KOPT-K1 (cell line): Measurements from ENCODE around the gene SPRED2.

Experiments used
- H3K27ac ChIP-seq: fragments of 200-600 bp; sonication (generic); 2 replicates; pipeline ENCODE4 v1.5.1; 2016; ENCODE audit warnings: antibody characterized with exemption, mild to moderate bottlenecking, low read depth, low read length; ENCODE audit not compliant: poor library complexity, severe bottlenecking
- H3K36me3 ChIP-seq: fragments of 200-600 bp; sonication (generic); 2 replicates; pipeline ENCODE4 v1.5.1; 2017; ENCODE audit warnings: antibody characterized with exemption, mild to moderate bottlenecking, low read length, moderate library complexity; ENCODE audit not compliant: insufficient read depth
- H3K9me3 ChIP-seq: fragments of 200-600 bp; sonication (generic); 2 replicates; pipeline ENCODE4 v1.5.1; 2017; ENCODE audit warnings: antibody characterized with exemption, low read length, mild to moderate bottlenecking; ENCODE audit not compliant: insufficient read depth, poor library complexity, severe bottlenecking

Gene SPRED2

DNA sequence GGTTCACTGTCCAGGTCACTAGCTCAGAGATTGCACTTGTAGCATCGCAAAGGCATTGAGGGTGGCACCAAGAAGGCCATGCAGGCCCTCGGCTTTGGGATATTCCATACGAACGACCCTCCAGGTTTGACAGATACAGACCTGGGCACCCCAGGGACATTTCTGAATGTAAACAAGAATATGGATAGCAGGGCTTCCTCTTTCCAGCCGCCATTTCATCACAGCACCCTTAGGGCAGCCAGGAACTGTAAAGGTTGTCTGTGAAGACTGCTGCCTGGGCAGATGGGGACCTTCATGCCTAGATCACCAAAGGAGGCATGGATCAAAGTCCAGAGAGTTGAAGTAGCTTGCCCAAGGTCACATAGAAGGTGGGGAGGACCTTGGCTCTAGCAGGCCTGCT is 134.3 kb downstream of the SPRED2 start:
- H3K36me3 ChIP-seq: no peaks in the 10 kb centered on the region

DNA sequence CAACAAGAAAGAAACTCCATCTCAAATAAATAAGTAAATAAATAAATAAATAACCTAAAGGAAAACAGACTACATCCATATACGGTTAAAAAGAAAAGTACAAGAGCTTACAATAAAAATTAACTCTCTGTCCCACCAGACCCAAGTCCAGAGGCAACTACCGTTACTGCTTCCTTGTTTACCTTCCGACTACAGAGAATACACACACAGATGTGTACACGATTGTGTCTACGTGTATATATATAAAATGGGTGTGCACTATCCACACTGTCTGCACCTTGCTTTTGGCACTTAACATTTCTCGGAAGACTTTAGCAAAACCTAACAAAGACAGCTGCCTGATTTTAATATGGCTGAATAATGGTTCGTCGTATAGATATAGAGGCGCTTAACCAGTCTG is 134.9 kb downstream of the SPRED2 start:
- Histone ChIP-seq H3K36me3 (no peaks in the 10 kb centered on the region), H3K27ac (no peak overlapping the region)

More for the DNA sequence above, 134.3 kb downstream of the SPRED2 start:
- H3K27ac ChIP-seq: no peak overlapping the region
- no peaks in the 10 kb centered on the region for H3K9me3 ChIP-seq

DNA sequence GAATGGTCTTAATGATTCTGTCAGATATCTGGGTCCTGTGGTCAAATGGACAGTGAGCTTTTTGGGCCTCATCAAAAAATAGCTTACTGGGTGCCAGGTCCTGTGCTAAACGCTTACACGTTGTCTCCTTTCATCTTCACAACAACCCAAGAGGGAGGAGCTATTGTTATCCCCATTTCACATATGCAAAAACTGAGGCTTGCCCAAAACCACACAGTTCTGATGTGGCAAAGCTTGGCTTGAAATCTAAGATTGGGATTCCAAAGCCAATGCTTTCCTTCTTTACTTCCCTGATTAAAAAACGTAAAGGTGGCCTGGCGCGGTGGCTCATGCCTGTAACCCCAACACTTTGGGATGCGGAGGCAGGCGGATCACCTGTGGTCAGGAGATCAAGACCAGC is 135.4 kb downstream of the SPRED2 start:
- Histone ChIP-seq H3K27ac (no peak overlapping the region), H3K36me3 (no peaks in the 10 kb centered on the region), H3K9me3 (no peaks in the 10 kb centered on the region)

More for the DNA sequence above, 134.9 kb downstream of the SPRED2 start:
- H3K9me3 ChIP-seq: no peaks in the 10 kb centered on the region

- Histone ChIP-seq H3K9me3 (no peaks in the 10 kb centered on the region), H3K27ac (no peak overlapping the region), H3K36me3 (no peaks in the 10 kb centered on the region)
Observed at GRCh38 chr2:65294701-65295100, 137.7 kb downstream of the SPRED2 start.

- no peaks in the 10 kb centered on the region for H3K36me3 ChIP-seq
- no peak overlapping the region for H3K27ac ChIP-seq
- H3K9me3 ChIP-seq: no peaks in the 10 kb centered on the region
Observed at GRCh38 chr2:65294136-65294535, 138.3 kb downstream of the SPRED2 start.

GRCh38 chr2:65293376-65293775 is 139.0 kb downstream of the SPRED2 start:
- Histone ChIP-seq H3K9me3 (no peaks in the 10 kb centered on the region), H3K27ac (no peak overlapping the region), H3K36me3 (no peaks in the 10 kb centered on the region)

- H3K27ac ChIP-seq: no peak overlapping the region
- no peaks in the 10 kb centered on the region for H3K36me3 ChIP-seq
- no peaks in the 10 kb centered on the region for H3K9me3 ChIP-seq
Observed at GRCh38 chr2:65292461-65293011, 139.9 kb downstream of the SPRED2 start.

DNA sequence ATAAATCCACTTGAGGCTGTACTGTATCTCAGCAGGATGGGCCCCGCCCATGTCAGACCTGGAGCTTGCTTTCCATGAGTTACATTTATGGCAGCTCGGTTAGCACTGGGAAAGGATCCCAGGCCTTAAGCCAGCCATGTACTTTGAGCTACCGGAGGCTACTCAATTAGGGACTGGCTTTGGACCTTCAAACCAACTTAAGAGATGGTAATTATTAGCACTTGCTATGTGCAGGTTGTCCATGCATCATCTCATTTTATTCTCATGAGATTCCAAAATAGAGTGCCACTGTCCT is 140.3 kb downstream of the SPRED2 start:
- H3K27ac ChIP-seq: no peak overlapping the region
- no peaks in the 10 kb centered on the region for H3K9me3 ChIP-seq
- H3K36me3 ChIP-seq: no peaks in the 10 kb centered on the region

- H3K36me3 ChIP-seq: no peaks in the 10 kb centered on the region
- H3K9me3 ChIP-seq: no peaks in the 10 kb centered on the region
- H3K27ac ChIP-seq: no peak overlapping the region
Observed at GRCh38 chr2:65291216-65292105, 140.9 kb downstream of the SPRED2 start.

- H3K36me3 ChIP-seq: no peaks in the 10 kb centered on the region
Observed at GRCh38 chr2:65287364-65287763, 145.0 kb downstream of the SPRED2 start.

DNA sequence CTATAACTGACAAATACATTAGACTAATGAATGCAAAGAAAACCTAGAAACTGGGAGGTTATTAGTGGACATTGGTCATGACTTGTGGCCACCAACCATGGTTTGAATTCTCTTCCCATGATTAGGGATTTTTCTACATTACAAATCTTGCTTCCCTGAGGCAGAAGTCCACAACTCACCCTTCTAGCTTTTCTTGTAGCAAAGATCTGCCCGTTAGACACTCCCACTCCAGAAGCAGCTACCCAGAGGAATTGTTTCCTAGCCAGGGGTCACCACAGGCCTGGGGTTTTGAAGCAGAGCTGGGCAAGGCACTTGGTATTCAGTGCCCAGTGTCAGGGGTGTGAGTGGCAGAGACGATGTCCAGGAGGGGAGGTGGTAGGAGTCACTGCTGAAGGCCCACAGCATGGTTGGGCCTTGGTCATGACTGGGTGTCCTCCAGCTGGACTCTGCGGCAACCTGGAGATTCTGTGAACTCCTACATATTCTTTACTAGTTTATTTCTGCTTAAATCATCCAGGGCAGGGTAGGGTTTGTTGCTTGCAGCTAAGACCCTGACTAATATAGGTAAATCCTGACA is 149.8 kb downstream of the SPRED2 start:
- H3K36me3 ChIP-seq: no peaks in the 10 kb centered on the region
- H3K9me3 ChIP-seq: no peaks in the 10 kb centered on the region
- no peak overlapping the region for H3K27ac ChIP-seq

More at GRCh38 chr2:65287364-65287763, 145.0 kb downstream of the SPRED2 start:
- Histone ChIP-seq H3K27ac (no peak overlapping the region), H3K9me3 (no peaks in the 10 kb centered on the region)

- Histone ChIP-seq H3K27ac (no peak overlapping the region), H3K36me3 (no peaks in the 10 kb centered on the region), H3K9me3 (no peaks in the 10 kb centered on the region)
Observed at GRCh38 chr2:65281627-65282351, 150.6 kb downstream of the SPRED2 start.

DNA sequence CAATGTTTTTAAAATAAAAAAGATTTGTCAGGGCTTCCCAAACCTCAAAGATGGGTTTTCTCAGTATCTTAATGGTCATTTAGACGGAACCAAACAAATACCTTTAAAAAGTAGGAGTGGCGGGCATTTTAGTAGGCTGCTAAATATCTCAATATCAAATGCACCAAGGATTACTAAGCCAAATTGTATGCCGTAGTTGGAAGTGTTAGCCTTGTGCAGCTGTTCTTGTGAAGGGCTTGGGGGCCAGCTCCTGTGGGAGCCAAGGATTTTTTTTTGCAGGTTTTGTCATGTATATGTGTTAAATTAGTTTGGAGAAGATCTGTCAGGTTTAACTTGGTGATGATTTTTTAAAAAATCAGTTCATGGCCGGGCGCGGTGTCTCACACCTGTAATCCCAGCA is 152.6 kb downstream of the SPRED2 start:
- H3K9me3 ChIP-seq: no peaks in the 10 kb centered on the region
- H3K36me3 ChIP-seq: peaks cover 8% of the 10 kb centered on the region; the same call in 1 of the 2 replicates
- H3K27ac ChIP-seq: no peak overlapping the region

DNA sequence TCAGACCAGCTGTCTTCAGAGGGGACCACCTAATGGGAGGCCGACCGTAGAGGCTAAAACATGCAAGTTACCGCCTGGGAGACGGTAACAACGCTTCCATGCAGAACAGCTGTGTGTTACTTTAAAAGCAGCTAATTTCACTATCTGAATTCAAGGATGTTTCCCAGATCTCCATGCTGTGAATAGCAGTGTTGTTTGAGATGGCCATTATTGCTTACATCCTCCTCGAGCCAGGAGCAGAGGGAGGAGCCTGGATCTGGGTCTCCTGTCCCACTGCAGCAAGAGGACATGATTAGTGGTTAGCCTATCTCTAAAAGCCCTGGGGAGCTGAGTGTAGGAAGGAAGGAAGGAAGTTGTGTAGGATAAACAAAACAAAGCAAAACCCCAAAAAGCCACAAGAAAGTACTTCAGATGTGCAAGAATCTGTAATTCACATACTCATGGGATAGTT is 153.8 kb downstream of the SPRED2 start:
- H3K9me3 ChIP-seq: no peaks in the 10 kb centered on the region
- H3K36me3 ChIP-seq: peaks cover 17% of the 10 kb centered on the region
- H3K27ac ChIP-seq: no peak overlapping the region
